ENCODE data around the gene CORIN.

Gene CORIN

GRCh38 chr4:47661741-47662140, 176.1 kb downstream of the CORIN start:
- no peak for DNase-seq (ENCODE audit: extremely low read depth, low read depth)
- TF ChIP-seq CTCF (IDR thresholded peaks at IDR 0.05; ENCODE audit: low read depth, low read length): no peak

- TF ChIP-seq CTCF (IDR thresholded peaks at IDR 0.05; ENCODE audit: low read depth, low read length): no peak
- no peak for DNase-seq (ENCODE audit: extremely low read depth, low read depth)
Observed at GRCh38 chr4:47659342-47659741, 178.5 kb downstream of the CORIN start.

- no peak for DNase-seq (ENCODE audit: extremely low read depth, low read depth)
- TF ChIP-seq CTCF (IDR thresholded peaks at IDR 0.05; ENCODE audit: low read depth, low read length): no peak
Observed at GRCh38 chr4:47654972-47655693, 182.7 kb downstream of the CORIN start.

- no peak for DNase-seq (ENCODE audit: extremely low read depth, low read depth)
- TF ChIP-seq CTCF (IDR thresholded peaks at IDR 0.05; ENCODE audit: low read depth, low read length): no peak
Observed at GRCh38 chr4:47652092-47652491, 185.8 kb downstream of the CORIN start.

- DNase-seq (ENCODE audit: extremely low read depth, low read depth): no peak
- TF ChIP-seq CTCF (IDR thresholded peaks at IDR 0.05; ENCODE audit: low read depth, low read length): no peak
Observed at GRCh38 chr4:47651231-47651630, 186.6 kb downstream of the CORIN start.

GRCh38 chr4:47650584-47651130, 187.2 kb downstream of the CORIN start:
- no peak for DNase-seq (ENCODE audit: extremely low read depth, low read depth)
- no peak for TF ChIP-seq CTCF (IDR thresholded peaks at IDR 0.05; ENCODE audit: low read depth, low read length)

GRCh38 chr4:47647544-47647943, 190.3 kb downstream of the CORIN start:
- TF ChIP-seq CTCF (IDR thresholded peaks at IDR 0.05; ENCODE audit: low read depth, low read length): no peak
- DNase-seq (ENCODE audit: extremely low read depth, low read depth): no peak
